DMS53 (cell line): Measurements from ENCODE around the gene MAU2.
"Not testable (repeated sequence)": the region's sequence is repeated elsewhere in the genome, so short reads cannot be mapped to it uniquely, and the experiment has no call there.

Experiments
- DNase-seq: peaks from one replicate; lab custom pipeline; 2025; lab: John Stamatoyannopoulos, UW

Gene MAU2

GRCh38 chr19:19384486-19384885 lies 63.9 kb downstream of the MAU2 start:
- no peak for DNase-seq

GRCh38 chr19:19385131-19385895 lies 64.7 kb downstream of the MAU2 start:
- peak; percentile 99 for DNase-seq

GRCh38 chr19:19385896-19386869 lies 65.6 kb downstream of the MAU2 start:
- no peak for DNase-seq

GRCh38 chr19:19387108-19387507 lies 66.5 kb downstream of the MAU2 start:
- DNase-seq, result no peak

- no peak for DNase-seq
These were observed 68.2 kb downstream of the MAU2 start for GRCh38 chr19:19388568-19389555.

- not testable (repeated sequence) for DNase-seq
These were observed 69.1 kb downstream of the MAU2 start for GRCh38 chr19:19389683-19390082.

- not testable (repeated sequence) for DNase-seq
These were observed 73.7 kb downstream of the MAU2 start for GRCh38 chr19:19394333-19394732.

- no peak for DNase-seq
These were observed 79.3 kb downstream of the MAU2 start for GRCh38 chr19:19399733-19400433.

- no peak for DNase-seq
These were observed 82.2 kb downstream of the MAU2 start for GRCh38 chr19:19402656-19403372.

- DNase-seq, result peak; percentile 15
These were observed 82.8 kb downstream of the MAU2 start for GRCh38 chr19:19403373-19403901.

GRCh38 chr19:19404879-19405860 lies 84.5 kb downstream of the MAU2 start, which contains the start of gene GATAD2A:
Gene GATAD2A, plus strand, starts transcription at chr19:19405675. Its CDS starts 59,671 bp downstream, at chr19:19465346.
- peak; percentile 93 for DNase-seq

- DNase-seq, result peak; percentile 37
These were observed 85.6 kb downstream of the MAU2 start for GRCh38 chr19:19405971-19406877.

- DNase-seq, result peak; percentile 21
These were observed 86.4 kb downstream of the MAU2 start for GRCh38 chr19:19406878-19407632.

GRCh38 chr19:19407633-19407930 lies 87.0 kb downstream of the MAU2 start:
- DNase-seq, result no peak
